SHP77 (cell line): ENCODE measurements around the gene UBR2.
"Not testable (repeated sequence)": the region's sequence is repeated elsewhere in the genome, so short reads cannot be mapped to it uniquely, and the experiment has no call there.

Experiments
- DNase-seq, 2 experiments: peaks; one replicate each; lab custom pipeline; 2025; lab: John Stamatoyannopoulos, UW

The UBR2 gene

DNA sequence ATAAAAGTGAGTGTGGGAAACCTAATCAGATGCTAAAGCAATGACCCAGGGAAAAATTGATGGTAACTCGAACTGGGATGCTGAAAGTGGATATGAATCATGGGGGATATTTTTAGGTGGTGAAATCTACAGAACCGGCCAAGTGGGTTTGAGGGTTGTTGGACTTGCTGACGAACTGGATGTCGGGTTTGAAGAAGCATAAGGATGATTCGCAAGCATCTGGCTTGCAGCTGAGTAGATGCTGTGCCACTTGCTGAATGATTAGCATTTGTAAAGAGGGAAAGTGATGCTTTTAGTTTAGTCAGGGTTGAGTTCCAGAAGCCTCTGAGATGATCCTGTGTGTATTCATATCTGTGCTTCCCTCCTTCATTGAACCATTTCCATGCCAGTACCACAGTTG lies 54.9 kb downstream of the UBR2 start:
- no peak for DNase-seq

DNA sequence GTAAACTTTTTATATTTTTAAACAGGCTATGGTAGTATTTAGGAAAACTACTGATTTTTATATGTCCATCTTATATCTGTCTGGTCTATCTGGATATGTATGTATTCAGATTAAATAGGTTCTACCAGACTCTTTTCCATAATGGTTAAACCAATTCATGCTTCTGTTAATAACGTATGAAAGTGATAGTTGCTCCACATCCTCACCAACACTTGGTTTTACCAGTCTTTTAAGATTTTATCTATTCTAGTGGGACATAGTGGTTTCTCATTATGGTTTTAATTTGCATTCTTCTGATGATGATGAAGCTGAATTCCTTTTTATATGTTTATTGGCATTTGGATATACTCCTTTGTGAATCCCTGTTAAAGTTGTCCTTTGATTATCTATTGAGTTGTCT lies 56.1 kb downstream of the UBR2 start:
- no peak for DNase-seq

DNA sequence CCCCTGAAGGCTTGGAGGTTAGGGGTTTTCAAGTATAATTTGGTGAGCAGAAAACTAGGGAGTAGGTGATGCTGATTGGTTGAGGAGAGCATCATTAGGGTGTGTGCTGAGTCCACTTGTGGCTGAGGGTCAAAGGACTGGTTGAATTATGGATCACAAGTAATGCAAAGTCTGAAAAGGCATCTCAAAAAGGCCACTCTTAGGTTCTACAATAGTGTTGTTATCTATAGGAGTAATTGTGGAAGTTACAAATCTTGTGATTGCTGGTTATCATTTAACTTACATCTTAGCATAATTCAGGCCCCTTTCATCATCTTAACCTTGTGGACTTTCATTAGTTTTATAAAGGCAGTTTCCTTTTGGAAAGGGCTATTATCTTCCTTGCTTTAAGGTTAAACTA lies 60.8 kb downstream of the UBR2 start:
- DNase-seq, result no peak

DNA sequence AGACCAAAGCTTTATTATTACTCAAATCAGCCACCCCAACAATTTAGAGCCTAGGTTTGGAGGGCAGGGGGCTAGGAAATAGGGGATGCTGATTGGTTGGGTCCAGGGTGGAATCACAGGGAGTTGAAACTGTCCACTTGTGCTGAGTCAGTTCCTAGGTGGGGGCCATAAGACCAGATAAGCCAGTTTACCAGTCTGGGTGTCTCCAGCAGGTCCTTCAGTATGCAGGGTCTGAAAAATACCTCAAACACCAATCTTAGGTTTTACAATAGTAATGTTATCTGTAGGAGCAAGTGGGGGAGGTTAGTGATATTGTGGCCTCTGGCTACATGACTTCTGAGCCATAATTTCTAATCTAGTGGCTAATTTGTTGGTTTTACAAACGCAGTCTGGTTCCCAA lies 63.2 kb downstream of the UBR2 start:
- DNase-seq, result no peak

DNA sequence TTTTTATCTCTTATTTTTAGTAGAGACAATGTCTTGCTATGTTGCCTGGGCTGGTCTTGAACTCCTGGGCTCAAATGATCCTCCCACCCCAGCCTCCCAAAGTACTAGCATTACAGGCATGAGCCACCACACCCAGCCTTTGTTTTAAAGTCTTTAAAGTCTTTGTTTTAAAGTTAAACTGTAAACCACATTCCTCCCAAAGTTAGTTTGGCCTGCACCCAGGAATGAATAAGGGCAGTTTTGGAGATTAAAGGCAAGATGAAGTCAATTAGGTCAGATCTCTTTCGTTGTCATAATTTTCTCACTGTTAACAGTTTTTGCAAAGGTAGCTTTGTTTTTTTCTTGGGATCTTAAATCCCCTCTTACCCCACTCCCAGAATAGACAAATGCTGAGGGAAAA lies 63.8 kb downstream of the UBR2 start:
- no peak for DNase-seq

DNA sequence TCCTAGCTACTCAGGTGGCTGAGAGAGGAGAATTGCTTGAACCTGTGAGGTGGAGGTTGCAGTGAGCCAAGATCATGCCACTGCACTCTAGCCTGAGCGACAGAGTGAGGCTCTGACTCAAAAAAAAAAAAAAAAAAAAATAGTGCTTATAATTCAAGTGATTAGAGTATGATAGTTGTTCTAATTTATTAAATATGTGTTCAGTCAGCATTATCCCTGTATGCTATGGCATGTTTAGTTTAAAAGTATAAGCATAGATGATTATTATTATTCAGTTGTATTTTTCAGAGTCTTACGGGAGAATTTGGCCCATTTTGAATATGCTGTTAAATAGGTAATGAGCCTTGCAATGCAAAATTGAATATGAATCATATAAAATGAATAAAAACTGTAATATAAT lies 64.8 kb downstream of the UBR2 start:
- no peak for DNase-seq

DNA sequence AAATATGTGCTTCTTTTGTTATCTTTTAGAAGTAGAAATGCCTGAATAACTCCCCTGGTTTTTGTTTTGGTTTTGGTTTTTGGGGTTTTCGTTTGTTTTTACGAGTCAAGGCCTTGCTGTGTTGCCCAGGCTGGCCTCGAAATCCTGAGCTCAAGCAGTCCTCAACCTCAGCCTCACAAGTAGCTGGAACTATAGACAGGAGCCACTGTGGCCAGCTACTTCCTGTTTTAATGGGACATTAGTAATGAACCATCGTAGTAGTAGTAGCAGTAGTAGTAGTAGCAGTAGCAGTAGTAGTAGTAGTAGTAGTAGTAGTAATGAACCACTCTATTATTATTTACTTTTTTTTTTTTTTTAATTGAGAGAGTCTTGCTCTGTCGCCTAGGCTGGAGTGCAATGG lies 66.0 kb downstream of the UBR2 start:
- no peak for DNase-seq

DNA sequence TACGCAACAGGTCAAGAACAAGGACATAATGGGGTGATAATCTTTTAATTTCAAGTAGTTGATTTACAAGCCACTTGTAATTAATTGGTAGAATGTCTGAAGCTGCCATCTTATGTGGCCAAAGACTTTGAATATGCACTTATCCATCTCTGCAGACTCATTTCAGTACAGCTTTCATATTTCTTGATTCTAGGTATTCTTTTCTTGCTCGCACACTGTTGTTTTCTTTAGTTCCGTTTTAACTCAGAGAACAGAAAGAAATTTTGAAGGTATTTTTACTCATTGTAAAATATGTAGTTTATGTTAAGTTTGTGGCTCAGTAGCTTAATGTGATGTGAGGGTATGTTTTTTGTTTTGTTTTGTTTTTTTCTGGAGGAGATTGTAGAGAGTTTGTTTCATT lies 73.9 kb downstream of the UBR2 start:
- DNase-seq, result no peak

DNA sequence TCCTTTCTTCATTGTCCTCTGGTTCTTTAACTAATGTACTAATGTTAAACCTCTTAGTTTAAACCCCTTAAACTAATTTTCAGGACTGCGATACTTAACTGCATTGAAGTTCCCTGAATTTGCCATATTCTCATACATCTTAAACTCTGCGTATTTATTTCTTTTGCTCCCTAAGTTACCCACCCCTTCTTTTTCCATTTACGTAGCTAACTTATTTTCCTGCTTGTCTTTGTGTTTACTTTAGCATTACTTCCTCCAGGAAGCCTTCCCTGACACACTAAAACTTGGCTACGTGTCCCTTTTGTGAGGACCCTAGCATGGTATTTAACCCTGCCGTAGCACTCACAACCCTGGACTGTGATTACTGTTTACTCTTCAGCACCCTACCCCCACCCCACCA lies 79.0 kb downstream of the UBR2 start:
- no peak for DNase-seq

DNA sequence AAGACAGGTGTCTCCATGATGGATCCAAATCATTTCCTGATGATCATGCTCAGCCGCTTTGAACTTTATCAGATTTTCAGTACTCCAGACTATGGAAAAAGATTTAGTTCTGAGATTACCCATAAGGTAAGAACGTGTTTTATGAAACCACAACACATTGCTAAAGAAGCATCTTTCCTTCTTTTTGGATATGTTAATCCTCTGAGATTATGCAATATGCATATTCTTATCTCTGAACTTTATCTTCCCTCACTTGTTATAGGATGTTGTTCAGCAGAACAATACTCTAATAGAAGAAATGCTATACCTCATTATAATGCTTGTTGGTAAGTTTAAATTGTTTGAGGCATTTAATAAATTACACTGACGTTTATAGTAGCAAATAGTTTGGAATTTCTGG lies 80.4 kb downstream of the UBR2 start:
- DNase-seq, result no peak

DNA sequence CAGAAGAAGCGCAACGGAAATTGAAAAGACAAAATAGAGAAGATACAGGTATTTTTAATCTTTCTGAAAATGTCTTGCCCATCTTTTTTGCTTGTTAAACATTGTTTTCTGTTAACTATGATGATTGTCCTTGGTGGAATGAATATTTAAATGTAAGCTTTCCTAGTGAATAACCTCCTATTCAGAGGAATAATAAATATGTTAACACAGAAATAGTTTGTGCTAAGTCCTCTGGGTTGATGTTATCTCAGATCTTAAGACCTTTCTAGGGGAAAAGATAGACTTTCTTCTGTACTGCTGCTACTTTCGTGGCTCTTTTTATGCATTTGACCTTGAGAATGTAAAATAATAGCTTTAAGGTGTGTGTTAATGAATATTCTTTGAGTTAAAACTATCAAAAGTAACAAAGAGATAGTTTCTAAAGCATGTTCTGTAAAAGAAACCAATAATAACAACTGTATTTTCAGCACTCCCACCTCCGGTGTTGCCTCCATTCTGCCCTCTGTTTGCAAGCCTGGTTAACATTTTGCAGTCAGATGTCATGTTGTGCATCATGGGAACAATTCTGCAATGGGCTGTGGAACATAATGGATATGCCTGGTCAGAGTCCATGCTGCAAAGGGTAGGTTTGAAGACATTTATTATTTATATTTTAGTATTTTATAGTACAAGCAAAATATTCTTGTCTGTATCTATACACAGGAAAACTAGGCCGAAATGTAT lies 88.4 kb downstream of the UBR2 start:
- no peak for DNase-seq

DNA sequence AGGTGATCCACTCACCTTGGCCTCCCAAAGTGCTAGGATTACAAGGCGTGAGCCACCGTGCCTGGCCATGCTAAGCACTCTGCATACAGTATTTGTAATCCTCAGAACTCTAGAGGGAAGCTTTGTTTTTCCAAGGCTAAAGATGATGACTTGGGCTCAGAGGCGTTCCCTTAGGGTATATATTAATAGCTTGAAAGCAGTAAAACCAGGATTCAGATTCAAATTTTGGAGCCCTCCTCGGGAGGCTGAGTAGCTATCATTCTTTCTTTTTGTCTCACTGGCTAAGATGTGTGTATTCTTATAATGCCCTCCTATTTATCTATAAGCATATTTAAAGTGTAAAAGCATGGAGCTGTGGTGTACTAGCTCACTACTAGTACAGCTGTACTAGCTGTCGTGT lies 90.0 kb downstream of the UBR2 start:
- DNase-seq, result no peak

DNA sequence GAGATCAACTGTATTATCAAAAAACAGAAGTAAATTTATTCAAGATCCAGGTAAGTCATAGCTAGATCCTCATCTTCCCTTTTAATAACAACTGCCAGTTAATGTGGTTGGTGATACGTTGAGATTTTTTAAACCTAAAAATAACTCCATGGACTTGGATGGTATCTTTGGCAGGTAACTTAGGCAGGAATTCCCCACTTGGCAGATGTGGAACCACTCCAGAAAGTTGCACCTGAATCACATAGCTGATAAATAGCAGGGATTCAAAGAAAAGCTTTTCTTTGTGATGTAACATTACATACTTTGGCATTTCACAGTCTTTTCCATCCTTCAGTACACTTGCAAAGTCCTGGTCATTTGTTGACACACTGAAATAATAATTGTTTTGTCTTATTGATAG lies 96.0 kb downstream of the UBR2 start:
- DNase-seq, result no peak

DNA sequence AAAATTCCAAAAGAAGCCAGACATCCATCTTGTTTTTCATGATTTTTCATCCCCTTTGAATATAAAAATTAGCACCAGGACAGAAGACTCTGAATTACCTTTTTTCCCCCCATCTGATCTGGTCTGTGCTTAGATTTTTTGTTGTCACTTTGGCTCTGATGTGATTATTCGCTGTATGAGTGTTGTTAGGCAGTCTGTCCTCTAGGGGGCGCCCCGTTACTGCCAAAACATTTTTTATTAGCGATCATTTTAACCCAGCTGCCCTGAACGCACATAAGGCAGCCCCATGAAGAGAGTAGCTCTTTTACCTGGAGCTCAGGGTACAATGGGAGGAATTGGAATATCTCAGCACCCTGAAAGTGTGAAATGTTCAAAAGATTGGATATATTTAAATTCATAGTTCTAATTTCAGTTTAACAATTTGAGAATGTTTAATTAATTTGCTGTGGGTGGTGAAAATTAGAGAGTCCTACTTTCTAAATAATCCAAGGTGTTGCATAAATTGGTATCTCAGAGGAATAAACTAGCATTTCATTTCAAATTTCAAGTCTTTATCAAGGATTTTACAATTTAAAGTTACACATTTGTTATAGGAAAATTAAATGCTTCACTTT lies 97.8 kb downstream of the UBR2 start:
- DNase-seq, result peak; percentile 53 to 76

DNA sequence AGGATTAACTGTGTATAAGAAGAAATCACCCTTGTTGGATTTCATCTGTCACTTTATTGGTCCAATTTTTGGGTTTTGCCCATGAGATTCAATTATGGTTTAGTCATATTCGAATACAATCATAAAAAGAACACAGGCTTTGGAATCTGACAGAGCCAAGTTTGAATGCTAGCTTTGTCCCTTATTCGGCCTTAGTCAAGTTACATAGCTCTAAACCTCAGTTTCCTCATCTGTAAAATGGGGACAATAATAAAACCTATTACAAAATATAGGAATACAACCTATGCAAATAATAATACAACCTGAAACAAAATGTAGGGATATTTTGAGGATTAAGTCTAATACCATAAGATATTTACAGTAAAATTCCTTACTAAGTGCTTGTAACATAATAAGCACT lies 100.9 kb downstream of the UBR2 start:
- no peak for DNase-seq

DNA sequence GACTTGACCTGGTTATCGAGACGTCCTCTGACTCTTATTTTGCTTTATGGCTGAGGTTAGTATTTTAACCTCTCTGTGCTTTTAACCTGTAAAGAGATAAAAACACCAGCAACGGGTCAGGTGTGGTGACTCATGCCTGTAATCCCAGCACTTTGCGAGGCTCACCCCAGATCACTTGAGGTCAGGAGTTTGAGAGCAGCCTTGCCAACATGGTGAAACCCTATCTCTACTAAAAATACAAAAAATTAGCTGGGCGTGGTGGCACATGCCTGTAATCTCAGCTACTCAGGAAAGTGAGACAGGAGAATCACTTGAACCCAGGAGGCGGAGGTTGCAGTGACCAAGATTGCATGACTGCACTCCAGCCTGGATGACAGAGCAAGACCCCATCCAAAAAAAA lies 110.5 kb downstream of the UBR2 start:
- DNase-seq, result not testable (repeated sequence)

DNA sequence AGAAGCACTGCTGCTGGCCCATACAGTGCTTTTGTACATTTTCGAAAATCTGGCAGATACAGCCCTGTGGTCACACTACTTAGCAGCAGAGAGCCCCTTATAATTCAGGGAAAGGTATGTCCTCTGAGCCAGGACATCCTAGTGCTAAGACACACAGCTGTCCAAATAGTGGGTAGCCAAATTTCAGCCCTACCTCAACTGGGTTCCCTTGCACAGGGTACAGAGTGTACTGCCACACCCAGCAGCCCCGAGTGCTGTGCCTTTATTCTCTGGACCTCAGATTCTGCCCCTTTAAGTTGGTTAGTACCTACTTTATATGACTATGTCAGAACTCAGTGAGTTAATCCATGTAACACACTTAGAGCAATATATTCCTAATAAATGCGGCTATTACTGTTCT lies 111.0 kb downstream of the UBR2 start:
- DNase-seq, result no peak

DNA sequence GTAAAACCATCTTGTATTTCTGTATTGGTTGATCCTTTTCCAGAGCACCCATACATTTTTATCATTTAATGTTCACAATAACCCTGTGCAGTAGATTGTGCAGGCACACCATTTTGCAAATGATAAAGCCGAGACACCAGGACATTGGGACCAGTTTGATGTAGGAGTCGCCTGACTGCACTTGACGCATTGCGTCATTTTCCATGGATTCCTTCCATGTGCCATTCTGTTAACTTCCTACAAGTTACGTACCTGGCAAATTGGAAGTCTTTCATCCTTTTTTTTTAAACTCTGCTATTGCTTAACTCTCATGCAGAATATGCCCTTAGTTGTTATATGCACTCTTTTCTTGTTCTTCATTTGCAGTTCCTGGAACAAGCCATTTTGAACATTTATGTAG lies 115.5 kb downstream of the UBR2 start:
- DNase-seq, result no peak

DNA sequence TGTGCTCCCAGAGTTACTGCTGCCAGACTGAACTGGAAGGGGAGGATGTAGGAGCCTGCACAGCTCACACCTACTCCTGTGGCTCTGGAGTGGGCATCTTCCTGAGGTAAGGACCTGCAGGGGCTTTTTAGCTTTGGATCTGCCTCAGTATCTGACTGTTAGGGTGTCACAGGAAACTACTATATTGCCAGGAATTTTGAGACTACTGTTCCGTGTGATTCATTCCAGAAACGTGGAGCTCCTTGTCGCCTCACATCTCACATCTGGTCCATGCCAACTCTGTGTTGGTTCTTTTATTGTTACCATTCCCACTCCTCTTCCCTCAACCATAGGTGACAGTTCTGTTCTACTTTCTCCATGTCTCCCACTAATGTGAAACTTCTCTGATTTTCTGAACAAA lies 124.5 kb downstream of the UBR2 start:
- DNase-seq, result no peak

DNA sequence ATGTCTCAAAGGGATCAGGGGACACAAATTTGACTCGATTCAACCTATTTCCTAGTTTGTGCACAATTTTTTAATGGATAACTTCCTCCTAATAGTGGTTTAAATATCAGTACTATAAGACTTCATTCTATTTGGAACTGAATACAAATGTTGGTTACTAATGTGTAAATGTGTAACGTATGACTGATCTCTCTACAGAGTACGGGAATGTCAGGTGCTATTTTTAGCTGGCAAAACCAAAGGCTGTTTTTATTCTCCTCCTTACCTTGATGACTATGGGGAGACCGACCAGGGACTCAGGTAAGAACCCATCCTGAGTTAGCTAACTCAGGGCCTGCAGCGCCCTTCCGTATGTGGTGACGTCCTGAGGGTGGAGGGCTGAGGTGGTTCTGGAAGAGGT lies 125.5 kb downstream of the UBR2 start:
- DNase-seq, result no peak

DNA sequence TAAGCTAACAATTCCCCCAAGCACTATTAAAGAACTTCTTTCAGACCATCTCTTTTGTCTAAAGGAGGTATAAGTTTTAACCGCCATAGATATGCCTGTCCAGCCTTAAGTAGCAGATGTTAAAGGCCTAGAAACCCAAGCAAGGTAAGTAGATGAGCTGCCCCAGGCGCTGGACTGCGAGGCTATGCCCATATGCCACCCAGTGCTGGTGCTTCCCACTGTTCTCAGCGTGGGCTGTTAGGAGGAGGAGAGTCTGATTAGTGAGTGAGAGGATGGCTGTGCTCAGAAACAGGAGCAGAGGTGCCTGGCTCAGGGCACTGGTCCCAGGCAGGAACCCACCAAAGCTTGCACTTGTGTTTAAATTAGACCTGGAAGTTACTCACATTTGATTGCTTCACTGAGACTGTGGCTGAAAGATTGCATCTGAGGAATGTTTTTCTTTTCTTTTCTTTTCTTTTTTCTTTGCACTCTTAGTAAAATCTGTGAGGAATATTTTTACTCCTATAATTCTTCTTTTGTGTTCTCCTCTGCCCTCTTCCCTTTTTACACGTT lies 126.4 kb downstream of the UBR2 start:
- DNase-seq, result no peak

DNA sequence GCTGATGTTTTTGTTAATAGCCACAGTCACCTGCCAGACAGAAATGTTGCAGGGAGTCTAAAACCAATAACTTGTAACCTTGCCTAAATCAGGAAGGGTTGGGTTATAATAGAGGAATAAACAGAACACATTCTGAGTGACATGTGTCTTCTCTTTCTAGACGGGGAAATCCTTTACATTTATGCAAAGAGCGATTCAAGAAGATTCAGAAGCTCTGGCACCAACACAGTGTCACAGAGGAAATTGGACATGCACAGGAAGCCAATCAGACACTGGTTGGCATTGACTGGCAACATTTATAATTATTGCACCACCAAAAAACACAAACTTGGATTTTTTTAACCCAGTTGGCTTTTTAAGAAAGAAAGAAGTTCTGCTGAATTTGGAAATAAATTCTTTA lies 127.0 kb downstream of the UBR2 start:
- DNase-seq, result no peak

DNA sequence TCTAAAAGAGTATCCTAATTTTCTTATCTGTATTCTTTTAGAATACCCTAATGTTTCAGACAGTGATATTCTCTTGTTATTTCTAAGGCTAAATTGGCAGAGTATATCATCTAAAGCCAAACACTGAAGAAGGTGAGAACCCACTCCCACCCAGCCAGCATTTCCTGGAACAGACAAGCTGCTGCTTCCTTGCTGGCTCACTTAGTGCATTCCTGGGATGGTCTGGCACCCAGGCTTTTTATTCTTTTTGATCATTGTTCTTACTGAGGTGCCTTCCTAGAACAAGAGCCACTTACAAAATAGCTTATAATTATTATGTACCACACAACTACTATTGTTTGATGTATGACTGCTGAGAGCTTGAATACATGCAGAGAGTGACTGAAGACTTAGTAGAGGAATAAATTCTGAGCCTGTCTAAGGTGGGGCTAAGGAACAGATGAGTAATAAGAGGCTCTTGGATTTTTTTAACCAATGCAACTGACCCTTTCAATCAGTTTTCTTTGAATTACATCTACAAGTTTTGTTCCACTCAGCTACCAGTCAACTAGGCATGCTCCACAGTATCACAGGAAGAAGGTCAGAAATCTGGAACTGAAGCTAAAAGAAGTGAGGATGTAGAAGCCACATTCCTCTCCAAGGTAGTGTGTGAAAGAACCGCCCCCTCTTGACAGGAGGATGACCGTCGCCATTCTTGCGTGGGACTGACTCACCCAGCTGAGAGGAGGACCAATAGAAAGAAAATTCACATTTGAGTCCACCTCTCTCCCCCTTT lies 128.5 kb downstream of the UBR2 start:
- DNase-seq, result no peak
